SK-MEL-5 (cell line): ENCODE results near the gene USF2. TPM values are rescaled to one million over a fixed set of nuclear protein-coding genes. Genes with fewer than 3 reads are reported as not detected.
"Not testable (repeated sequence)": the region's sequence is repeated elsewhere in the genome, so short reads cannot be mapped to it uniquely, and the experiment has no call there.

ENCODE experiments used
- DNase-seq: peaks from one replicate; pipeline ENCODE4 v3.0.0-alpha.2; 2016; ENCODE audit warnings: low read depth, low spot score
- in situ Hi-C: cut with HindIII; loops from 2 replicates; pipeline ENCODE4 v1.10.0; 2016; ENCODE audit warnings: low sequenced_read_pairs, high pct_unique_total_duplicates, low pct_unique_long_range_greater_than_20kb
- total RNA-seq: library from RNA; depleted of rRNA; stranded (reverse); fragments of >200 nt; shearing (Covaris generic); gene quantifications from 2 replicates; pipeline ENCODE4 v1.2.3, GENCODE V29; 2014

The USF2 gene
- total RNA-seq, 1 experiment from 2014 or later = 82.7 TPM

GRCh38 chr19:35273686-35274259, 5.0 kb downstream of the USF2 start:
- in situ Hi-C loops = no loop called here
- DNase-seq = no peak

DNA sequence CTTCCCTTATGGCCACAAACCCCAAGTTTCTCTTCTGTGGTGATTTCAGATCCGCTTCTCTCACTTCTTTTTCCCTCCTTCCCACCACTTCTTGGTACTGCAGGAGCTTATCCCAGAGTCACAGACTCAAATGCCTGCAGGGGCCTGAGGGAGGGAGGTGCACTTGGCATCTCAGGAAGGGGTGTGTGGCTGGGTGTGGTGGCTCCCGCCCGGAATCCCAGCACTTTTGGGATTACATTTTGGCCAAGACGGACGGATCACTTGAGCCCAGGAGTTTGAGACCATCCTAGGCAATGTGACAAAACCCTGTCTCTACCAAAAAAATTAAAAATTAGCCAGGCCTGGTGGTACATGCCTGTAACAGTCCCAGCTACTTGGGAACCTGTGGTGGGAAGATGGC, 5.6 kb downstream of the USF2 start:
- no peak for DNase-seq
- in situ Hi-C loops = no loop called here

GRCh38 chr19:35276706-35277281, 8.0 kb downstream of the USF2 start:
- DNase-seq = no peak
- in situ Hi-C loops = no loop called here

GRCh38 chr19:35278578-35279284, 10.0 kb downstream of the USF2 start:
- in situ Hi-C loops = no loop called here
- DNase-seq = no peak

GRCh38 chr19:35279374-35279773, 10.6 kb downstream of the USF2 start:
- in situ Hi-C loops = no loop called here
- DNase-seq = no peak

DNA sequence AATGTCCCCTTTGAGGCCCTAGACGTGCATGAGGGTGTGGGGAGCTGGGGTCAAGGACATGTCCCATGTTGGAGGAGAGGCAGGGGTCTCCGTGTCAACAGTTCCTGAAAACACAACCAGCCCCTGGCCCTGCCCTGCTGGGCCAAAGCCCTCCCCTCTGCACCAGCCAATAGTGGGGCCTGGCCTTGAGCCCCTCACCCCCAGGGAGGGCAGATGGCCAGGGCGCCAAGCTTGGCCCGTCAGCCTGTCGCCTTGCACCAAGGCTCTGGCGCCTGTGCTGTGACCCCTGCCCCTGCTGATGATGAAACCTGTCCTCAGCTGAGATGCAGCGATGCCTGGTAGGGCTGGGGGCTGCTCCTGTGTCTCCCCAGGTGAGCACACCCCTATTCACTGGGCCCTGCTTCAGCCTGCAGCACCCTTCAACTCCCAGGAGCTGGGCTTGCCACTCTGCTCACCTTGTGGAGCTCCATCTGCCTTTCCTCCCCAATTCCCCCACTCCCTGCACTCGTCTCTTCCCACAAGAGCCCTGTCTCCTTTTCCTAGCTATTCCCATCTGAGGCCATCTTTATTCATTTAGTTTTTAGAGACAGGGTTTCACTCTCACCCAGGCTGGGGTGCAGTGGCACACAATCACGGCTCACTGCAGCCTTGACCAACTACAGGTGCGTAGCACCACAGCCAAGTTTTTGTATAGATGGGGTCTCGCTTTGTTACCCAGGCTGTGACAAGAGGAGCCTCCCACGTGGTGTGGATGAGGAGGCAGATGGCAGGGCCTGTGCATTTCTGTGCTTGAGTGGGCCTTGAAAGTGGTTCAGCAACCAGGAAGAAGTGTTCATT, 11.4 kb downstream of the USF2 start:
- DNase-seq = no peak
- in situ Hi-C loops = no loop called here

DNA sequence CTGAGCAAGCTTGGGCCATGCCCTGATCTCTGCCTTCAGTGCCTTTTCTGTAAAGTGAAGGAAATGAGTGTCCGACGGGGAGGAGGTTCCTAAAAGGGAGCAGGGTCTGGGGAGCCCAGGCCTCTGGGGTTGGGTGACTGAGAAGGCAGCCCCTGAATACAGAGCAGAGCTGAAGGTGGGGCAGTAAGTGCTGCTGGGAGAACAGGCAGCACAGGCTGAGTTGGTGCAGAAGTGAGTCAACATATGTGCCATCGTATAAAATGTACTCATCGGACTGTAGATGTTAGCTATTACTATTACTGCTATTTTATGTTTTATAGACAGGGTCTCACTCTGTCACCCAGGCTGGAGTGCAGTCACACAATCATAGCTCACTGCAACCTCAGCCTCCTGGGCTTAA, 12.5 kb downstream of the USF2 start:
- DNase-seq = no peak
- in situ Hi-C loops = no loop called here

DNA sequence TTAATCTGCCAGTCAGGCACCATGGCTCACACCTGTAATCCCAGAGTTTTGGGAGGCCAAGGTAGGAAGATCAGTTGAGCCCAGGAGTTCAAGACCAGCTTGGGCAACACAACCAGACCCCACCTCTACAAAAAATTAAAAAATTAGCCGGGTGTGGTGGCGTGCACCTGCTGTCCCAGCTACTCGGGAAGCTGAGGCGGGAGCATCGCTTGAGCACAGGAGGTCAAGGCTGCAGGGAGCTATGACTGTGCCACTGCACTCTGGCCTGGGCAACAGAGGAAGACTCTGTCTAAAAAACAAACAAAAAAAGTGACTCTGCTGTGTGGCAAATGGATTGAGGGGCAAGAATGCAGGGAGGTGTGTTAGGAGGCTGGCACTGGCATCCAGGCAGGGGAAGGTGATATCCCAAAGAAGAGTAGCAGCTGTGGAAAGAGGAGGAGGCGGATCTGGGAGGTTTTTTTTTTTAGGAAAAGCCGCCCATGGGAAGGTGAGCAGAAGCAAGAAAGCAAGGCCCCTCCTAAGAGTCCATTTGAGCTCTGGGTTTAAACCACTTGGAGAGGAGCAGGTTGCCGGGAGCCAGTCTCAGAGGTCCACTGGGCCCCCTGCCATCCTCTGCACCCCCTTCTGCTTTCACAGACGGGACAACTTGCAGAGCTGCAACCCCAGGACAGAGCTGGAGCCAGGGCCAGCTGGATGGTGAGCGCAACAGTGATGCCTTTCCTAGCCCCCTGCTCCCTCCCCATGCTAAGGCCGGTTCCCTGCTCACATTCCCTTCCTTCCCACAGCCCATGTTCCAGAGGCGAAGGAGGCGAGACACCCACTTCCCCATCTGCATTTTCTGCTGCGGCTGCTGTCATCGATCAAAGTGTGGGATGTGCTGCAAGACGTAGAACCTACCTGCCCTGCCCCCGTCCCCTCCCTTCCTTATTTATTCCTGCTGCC, 15.7 kb downstream of the USF2 start:
- no peak for DNase-seq
- in situ Hi-C loops = no loop called here

GRCh38 chr19:35285095-35285449, 16.3 kb downstream of the USF2 start:
- DNase-seq = no peak

DNA sequence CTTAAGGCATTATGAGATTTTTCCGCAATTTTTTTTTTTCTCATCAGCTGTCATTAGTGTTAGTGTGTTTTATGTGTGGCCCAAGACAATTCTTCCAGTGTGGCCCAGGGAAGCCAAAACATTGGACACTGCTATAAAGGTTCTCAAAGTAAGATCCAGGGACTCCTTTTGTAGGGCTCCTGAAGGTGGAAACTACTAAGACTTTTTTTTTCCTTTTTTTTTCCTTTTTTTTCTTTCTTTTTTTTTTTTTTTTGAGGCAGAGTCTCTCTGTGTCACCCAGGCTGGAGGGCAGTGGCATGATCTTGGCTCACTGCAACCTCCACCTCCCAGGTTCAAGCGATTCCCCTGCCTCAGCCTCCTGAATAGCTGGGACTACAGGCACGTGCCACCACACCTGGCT, 16.7 kb downstream of the USF2 start:
- DNase-seq, in situ Hi-C loops: not testable (repeated sequence)

More at GRCh38 chr19:35285095-35285449, 16.3 kb downstream of the USF2 start:
- in situ Hi-C loops = no loop called here

DNA sequence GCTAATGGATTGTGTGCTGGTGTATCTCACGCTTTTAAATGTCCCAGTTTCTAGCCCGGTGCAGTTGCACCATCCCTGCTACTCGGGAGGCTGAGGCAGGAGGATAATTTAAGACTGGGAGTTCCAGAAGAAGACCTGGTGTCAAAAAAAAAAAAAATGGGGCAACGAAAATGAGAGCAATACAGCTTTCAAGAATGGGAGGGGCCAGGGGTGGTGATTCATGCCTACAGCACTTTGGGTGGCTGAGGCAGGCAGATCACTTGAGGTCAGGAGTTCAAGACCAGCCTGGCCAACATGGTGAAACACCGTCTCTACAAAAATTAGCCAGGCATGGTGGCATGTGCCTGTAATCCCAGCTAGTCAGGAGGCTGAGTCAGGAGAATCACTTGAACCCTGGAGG, 17.3 kb downstream of the USF2 start:
- DNase-seq, in situ Hi-C loops: not testable (repeated sequence)

DNA sequence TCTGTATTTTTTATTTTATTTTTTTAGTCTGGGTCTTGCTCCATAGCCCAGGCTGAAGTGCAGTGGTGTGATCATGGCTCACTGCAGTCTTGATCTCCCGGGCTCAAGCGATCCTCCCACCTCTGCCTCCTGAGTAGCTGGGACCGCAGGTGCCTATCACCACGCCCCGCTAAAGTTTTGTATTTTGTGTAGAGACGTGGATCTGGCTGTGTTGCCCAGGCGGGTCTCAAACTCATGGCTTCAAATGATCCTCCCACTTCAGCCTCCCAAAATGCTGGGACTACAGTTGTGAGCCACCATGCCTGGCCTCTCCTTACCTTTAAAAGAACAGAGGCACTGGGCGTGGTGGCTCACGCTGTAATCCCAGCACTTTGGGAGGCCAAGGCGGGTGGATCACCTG, 19.0 kb downstream of the USF2 start:
- no peak for DNase-seq
- in situ Hi-C loops = no loop called here

GRCh38 chr19:35288331-35288730, 19.6 kb downstream of the USF2 start:
- in situ Hi-C loops = no loop called here
- no peak for DNase-seq

DNA sequence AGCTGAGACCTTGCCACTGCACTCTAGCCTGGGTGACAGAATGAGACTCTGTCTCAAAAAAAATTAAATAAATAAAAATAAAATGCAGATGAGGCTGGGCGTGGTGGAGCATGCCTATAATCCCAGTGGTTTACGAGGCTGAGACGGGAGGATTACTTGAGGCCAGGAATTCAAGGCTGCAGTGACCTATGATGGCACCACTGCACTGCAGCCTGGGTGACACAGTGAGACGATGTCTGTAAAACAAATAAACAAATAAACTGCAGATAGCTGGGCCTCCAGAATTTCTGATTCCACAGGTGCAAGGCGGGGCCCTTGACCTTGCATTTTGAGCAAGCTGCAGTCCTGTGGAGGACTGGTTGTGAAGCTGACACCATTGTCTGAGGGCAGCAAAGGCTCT, 20.1 kb downstream of the USF2 start:
- in situ Hi-C loops = no loop called here
- no peak for DNase-seq

GRCh38 chr19:35290381-35291127, 21.8 kb downstream of the USF2 start:
- DNase-seq = no peak
- in situ Hi-C loops = no loop called here

DNA sequence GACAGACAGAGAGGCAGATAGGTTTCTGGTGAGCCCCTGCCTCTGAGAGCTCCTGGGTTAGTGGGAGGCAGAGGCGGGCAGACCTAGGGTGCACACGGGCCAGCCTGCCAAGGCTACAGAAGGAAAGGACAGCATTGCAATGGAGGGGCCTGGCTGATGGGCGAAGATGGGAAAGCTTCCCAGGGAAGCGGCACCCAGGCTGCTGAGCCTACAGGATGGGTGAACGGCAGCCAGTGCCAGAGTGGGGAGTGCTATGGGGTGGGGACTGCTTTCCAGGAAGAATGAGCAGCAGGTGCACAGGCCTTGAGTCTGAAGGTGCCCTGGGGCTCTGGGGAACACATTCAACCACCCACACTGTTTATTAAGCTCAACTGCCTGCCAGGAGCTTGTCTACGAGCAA, 22.5 kb downstream of the USF2 start:
- in situ Hi-C loops = no loop called here
- no peak for DNase-seq

GRCh38 chr19:35291916-35292315, 23.2 kb downstream of the USF2 start, which contains the start of gene MAG:
TSS of gene MAG (plus strand) at chr19:35292161. CDS start at chr19:35295409, 3,248 bp downstream.
- no peak for DNase-seq
- in situ Hi-C loops = no loop called here
